ENCODE results near the gene MEGF8. TPM values are rescaled to one million over a fixed set of nuclear protein-coding genes. Genes with fewer than 3 reads are reported as not detected.

The MEGF8 gene
- total RNA-seq, 4 donors from 2014 or later = 10.7 to 21.5 (median 16.1) TPM

DNA sequence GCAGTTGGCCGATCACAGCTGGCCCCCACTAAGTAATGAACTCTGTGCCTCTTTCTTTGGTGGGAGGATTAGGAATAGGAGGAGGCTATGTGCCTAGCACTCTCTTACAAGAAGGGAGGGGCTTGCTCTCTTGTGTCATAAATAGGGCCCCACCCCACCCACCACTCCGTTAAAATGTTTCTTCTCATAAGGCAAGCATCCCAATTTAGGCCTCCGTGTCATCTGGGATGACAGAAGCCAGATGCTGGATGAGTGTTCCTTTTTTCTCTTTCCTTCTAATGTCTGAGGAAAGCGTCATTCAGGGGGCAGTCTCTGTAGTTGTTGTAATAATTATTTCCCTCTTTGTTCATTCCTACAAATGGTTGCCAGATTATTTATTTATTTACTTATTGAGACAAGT is 101.9 kb downstream of the MEGF8 start, which contains the start of gene LIPE:
Gene LIPE (minus strand): TSS at position 76 of the 400 bp plus-strand sequence. CDS start 239 bp downstream, outside the sequence.
- no peaks in the 10 kb centered on the region for H3K9me3 ChIP-seq
- no peaks in the 10 kb centered on the region for H3K36me3 ChIP-seq
- H3K4me1 ChIP-seq = peaks cover 22% of the 10 kb centered on the region
- TF ChIP-seq POLR2A (IDR thresholded peaks at IDR 0.05) = no peak
- TF ChIP-seq POLR2AphosphoS5 (IDR thresholded peaks at IDR 0.05) = no peak
- no peak for DNase-seq (ENCODE audit: low spot score in 2 of 2)
- no peak within 1 kb of the TSS for H3K27ac ChIP-seq
- 61% methylated on average over 4 of the region's 4 CpGs for WGBS
- peaks cover 14% of the 10 kb centered on the region for H3K27me3 ChIP-seq
- no peak within 1 kb of the TSS for H3K4me3 ChIP-seq

Other genes with a start within 250 kb of the MEGF8 start
- gene ZNF574, start 249.5 kb upstream of the MEGF8 start, total RNA-seq = 10 to 100 TPM; 31.1 to 42.9 (median 33.5) TPM
- gene POU2F2, start 193.2 kb upstream of the MEGF8 start, total RNA-seq = 100 to 1,000 TPM in 1 of 4 donors, under 1 TPM in 3; 0.55 to 244 (median 0.71) TPM
- gene DEDD2, start 108.0 kb upstream of the MEGF8 start, total RNA-seq = 10 to 100 TPM; 51.3 to 78.9 (median 65.6) TPM
- gene ZNF526, start 105.3 kb upstream of the MEGF8 start, total RNA-seq = 10 to 100 TPM in 2 of 4 donors, 1 to 10 TPM in 2; 4.2 to 12.9 (median 8.9) TPM
- gene GSK3A, start 83.0 kb upstream of the MEGF8 start, total RNA-seq = 10 to 100 TPM; 24.0 to 37.3 (median 28.3) TPM
- 10 to 100 TPM; 36.8 to 49.5 (median 45.8) TPM for gene ERF, start 70.5 kb upstream of the MEGF8 start, total RNA-seq
- 10 to 100 TPM; 57.5 to 91.6 (median 81.9) TPM for gene CIC, start 56.4 kb upstream of the MEGF8 start, total RNA-seq
- 1 to 10 TPM in 2 of 4 donors, under 1 TPM in 2; 0.73 to 1.7 (median 1.1) TPM for gene PRR19, start 23.5 kb upstream of the MEGF8 start, total RNA-seq
- 10 to 100 TPM; 14.4 to 33.0 (median 18.9) TPM for gene PAFAH1B3, start 23.0 kb upstream of the MEGF8 start, total RNA-seq
- gene TMEM145, start 12.3 kb upstream of the MEGF8 start, total RNA-seq = 1 to 10 TPM in 1 of 4 donors, not detected in 3; 4.2 TPM
- gene CNFN, start 64.7 kb downstream of the MEGF8 start, total RNA-seq = 100 to 1,000 TPM in 3 of 4 donors, 10 to 100 TPM in 1; 52.9 to 364 (median 353) TPM
- gene LIPE, start 101.8 kb downstream of the MEGF8 start, total RNA-seq = 10 to 100 TPM; 33.9 to 82.6 (median 51.5) TPM
- under 1 TPM in 1 of 4 donors, not detected in 3; 0.55 TPM for gene CXCL17, start 117.3 kb downstream of the MEGF8 start, total RNA-seq
- 1 to 10 TPM; 2.0 to 9.9 (median 3.9) TPM for gene CEACAM1, start 202.8 kb downstream of the MEGF8 start, total RNA-seq

Measured in suprapubic skin (tissue), 4 donors.